ENCODE data around the gene ART1.
A peak's percentile ranks its signal among the peaks of the same experiment; 100 is the strongest.
"Not testable (repeated sequence)": the region's sequence is repeated elsewhere in the genome, so short reads cannot be mapped to it uniquely, and the experiment has no call there.

The ART1 gene

GRCh38 chr11:3635641-3636375 lies 9.1 kb upstream of the ART1 start:
- DNase-seq, result no peak

DNA sequence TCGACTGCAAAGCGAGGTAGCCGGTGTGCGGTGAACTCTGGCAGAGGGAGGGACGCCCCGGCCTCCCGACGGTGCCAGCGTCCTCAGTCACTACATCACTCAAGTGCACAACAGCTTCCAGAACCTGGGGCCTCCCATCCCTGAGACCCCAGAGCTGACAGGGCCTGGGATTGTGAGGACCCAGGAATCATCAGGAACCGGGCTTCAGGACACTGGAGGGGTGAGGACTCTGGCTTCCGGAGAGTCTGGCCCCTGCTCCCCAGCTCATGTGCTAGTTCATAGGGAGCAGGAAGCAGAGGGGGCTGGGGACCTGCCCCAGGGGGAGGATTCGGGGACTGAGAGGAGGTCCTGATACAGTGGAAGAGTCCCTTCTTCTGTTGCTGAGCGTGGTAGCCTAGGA lies 7.7 kb upstream of the ART1 start:
- no peak for DNase-seq

- no peak for DNase-seq
Observed at GRCh38 chr11:3638513-3638912, 6.4 kb upstream of the ART1 start.

GRCh38 chr11:3639841-3640240 lies 5.1 kb upstream of the ART1 start:
- DNase-seq, result no peak

GRCh38 chr11:3641191-3641590 lies 3.7 kb upstream of the ART1 start:
- DNase-seq, result no peak

DNA sequence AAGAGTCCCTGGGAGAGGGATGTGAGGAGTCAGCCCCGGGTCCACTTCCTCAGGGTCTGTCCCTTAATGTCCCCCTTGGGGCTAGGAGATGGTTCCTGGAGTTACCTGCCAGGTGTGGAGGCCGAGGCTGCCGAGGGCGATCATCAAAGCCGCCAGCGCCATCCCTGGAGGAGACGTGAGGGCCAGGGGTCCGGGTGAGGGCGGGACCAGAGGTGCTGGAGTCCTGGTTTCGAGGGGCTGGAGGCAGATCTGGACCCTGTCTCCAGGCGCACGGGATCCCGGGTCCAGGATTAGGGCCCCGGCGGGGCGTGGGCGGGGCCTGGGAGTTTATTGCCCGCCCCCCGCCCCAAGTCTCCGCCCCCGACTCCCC lies 3.2 kb upstream of the ART1 start, which contains the start of gene ART5:
TSS of gene ART5 (minus strand) at position 292 of the 370 bp plus-strand sequence. CDS start at position 162, 130 bp downstream.
- no peak for DNase-seq

GRCh38 chr11:3642071-3642951 lies 2.6 kb upstream of the ART1 start:
- peak; percentile 56 for DNase-seq

DNA sequence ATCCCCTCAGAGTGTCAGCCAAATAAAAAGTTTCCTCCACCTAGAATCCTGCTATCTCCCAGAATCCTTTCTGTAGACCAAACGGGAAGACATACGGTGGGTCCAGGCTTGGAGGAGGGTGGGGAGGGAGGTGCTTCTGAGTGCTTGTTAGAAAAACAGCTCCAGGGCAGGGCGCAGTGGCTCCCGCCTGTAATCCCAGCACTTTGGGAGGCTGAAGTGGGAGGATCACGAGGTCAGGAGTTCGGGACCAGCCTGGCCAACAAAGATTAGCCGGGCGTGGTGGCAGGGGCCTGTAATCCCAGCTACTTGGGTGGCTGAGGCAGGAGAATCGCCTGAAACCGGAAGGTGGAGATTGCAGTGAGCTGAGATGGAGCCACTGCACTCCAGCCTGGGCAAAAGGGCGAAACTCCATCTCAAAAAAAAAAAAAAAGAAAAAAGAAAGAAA lies 1.8 kb upstream of the ART1 start:
- not testable (repeated sequence) for DNase-seq

DNA sequence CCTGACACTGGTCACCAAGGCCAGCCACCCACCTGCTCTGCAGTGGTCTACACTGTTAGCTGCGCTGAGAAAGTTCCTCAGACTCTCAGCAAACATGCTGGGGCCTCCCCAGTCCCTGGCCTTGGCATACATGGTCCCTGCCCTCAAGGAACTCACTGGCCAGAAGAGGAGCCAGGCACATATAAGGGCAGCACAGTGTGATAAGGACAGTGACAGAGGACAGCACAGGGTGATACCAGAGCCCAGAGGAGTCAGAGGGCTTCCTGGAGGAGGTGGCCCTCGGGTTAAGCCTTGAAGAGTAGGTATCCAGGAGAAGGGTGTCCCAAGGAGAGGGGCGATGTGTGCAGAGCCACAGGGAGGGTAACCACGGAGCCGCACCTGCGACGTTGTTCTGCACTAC lies 624 bp downstream of the ART1 start:
- no peak for DNase-seq

- DNase-seq, result not testable (repeated sequence)
Observed at GRCh38 chr11:3648843-3649242, 3.9 kb downstream of the ART1 start.

DNA sequence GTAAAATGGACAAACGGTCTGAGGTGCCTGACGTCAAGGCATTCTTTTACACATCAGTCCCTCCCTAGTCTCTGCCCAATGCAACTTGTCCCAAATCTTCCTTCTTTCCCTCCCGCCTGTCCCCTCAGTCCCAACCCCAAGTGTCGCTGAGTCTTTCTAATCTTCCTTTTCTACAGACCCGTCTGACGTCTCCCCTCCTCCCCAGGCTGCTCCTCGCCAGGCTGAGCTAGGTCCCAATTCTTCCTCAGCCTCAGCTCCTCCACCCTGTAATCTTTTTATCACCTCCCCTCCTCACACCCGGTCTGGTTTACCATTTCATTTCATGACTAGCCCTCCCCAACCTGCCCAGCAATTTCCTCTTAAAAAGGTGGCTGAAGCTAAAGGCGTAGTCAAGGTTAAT lies 4.4 kb downstream of the ART1 start:
- not testable (repeated sequence) for DNase-seq

DNA sequence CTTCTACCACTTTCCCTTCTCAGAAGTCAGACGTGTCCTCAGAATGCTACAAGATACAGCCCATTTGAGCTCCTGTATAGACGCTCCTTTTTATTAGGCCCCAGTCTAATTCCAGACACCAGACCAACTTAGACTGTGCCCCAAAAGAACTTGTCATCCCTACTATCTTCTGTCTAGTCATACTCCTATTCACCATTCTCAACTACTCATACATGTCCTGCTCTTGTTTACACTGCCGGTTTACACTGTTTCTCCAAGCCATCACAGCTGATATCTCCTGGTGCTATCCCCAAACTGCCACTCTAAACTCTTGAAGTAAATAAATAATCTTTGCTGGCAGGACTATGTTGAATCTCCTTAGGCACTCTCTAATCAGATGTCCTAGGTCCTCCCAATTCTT lies 7.6 kb downstream of the ART1 start:
- DNase-seq, result not testable (repeated sequence)

GRCh38 chr11:3655547-3655946 lies 10.6 kb downstream of the ART1 start:
- DNase-seq, result no peak

DNA sequence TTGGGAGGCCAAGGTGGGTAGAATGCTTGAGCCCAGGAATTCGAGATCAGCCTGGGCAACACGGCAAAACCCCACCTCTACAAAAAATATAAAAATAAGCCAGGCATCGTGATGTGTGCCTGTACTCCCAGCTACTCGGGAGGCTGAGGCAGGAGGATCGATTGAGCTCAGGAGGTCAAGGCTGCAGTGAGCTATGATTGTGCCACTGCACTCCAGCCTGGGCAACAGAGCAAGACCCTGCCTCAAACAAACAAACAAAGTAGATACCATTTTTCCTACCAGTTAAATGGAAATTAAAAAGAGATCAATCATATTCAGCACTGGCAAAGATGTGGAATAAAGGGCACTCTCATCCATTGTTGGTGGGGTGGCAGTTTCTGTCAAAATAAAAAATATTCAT lies 12.4 kb downstream of the ART1 start:
- DNase-seq, result not testable (repeated sequence)

DNA sequence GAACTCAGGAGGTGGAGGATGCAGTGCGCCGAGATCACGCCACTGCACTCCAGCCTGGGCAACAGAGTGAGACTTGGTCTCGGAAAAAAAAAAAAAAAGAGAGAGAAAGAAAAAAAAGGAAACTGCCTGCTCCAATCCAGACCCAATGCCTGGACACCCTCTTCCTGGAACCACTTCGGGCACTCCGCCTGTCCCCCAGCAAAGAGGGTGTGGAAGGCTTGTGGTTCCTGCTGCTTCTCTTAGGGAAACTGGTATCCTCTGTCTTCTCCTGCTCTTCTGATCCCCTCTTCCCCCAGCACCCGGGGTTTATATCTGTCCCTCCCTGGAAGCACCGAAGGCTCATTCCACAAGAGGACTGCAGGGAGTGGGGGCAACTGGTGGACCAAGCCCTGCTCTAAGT lies 13.3 kb downstream of the ART1 start:
- DNase-seq, result no peak

DNA sequence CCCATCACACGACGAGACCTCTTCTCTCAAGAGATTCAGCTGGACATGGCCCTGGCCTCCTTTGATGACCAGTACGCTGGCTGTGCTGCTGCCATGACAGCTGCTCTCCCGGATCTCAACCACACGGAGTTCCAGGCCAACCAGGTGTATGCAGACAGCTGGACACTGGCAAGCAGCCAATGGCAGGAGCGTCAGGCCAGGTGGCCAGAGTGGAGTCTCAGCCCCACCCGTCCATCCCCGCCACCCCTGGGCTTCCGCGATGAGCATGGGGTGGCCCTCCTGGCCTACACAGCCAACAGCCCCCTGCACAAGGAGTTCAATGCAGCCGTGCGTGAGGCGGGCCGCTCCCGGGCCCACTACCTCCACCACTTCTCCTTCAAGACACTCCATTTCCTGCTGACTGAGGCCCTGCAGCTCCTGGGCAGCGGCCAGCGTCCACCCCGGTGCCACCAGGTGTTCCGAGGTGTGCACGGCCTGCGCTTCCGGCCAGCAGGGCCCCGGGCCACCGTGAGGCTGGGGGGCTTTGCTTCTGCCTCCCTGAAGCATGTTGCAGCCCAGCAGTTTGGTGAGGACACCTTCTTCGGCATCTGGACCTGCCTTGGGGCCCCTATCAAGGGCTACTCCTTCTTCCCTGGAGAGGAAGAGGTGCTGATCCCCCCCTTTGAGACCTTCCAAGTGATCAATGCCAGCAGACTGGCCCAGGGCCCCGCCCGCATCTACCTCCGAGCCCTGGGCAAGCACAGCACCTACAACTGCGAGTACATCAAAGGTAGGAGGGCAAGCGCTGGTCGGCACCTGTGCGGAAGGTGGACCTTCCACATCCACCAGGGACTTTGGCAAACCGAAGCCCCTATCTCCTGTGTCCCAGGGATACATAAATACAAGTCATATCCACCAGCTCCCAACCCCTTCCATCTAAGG lies 14.9 kb downstream of the ART1 start:
- DNase-seq, result no peak

DNA sequence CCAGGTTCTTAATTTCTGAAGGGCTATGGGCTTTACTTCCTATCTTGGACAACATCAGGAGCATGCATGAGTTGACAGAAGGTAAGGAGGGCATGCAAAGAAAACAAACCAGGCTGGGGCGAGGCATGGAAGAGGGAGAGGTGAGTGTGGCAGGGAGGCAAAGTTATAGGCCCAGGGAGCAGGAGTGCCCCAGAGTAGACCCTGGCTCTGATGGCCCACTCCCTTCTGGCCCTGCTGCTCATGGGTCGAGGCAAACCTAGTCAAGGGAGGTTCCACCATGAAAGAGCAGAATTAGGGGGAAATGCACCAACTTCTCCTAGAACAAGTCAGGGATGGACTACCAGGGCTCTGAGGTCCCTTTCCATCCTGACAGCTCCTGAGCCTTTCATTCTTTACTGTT lies 16.0 kb downstream of the ART1 start:
- DNase-seq, result no peak

GRCh38 chr11:3662856-3663255 lies 17.9 kb downstream of the ART1 start:
- DNase-seq, result no peak

GRCh38 chr11:3664032-3664630 lies 19.2 kb downstream of the ART1 start:
- no peak for DNase-seq

DNA sequence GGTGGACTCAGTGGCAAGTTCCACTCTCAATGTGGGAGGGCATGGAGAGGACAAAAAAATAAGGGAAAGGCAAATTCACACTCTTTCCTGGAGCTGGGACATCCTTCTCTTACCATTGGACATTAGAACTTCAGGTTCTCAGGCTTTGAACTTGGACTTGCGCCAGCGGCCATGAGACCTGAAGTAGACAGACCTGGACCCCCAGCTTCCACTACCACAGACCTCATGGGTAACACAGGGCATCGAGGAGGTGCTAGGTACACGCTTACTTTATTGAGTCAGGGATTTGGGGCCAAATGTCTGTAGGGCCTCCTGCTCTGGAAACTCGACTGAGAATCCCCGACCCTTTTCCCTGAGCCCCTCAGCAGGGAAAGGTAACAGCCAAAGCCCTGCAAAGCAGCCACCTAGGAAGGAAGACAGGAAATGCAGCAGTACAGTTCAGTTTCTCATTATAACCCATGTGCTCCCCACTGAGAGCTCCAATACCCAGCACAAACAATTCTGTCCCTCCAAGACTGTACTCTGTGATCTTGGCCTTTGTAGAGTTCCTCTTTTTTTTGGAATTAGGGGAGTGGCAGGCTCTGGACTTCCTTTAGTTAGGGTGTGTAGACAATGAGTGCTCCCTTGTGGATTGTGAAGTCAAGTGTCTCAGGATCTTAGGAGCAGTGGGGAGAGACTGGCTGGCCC lies 20.6 kb downstream of the ART1 start:
- no peak for DNase-seq

- no peak for DNase-seq
Observed at GRCh38 chr11:3666023-3666530, 21.1 kb downstream of the ART1 start.
